Epidermal melanocyte (primary cell): ENCODE results near the gene GREB1.

Experiments used
- DNase-seq: peaks from one replicate; pipeline ENCODE4 v3.0.0; 2011; ENCODE audit warnings: low spot score; ENCODE audit not compliant: insufficient read length

GREB1 gene

DNA sequence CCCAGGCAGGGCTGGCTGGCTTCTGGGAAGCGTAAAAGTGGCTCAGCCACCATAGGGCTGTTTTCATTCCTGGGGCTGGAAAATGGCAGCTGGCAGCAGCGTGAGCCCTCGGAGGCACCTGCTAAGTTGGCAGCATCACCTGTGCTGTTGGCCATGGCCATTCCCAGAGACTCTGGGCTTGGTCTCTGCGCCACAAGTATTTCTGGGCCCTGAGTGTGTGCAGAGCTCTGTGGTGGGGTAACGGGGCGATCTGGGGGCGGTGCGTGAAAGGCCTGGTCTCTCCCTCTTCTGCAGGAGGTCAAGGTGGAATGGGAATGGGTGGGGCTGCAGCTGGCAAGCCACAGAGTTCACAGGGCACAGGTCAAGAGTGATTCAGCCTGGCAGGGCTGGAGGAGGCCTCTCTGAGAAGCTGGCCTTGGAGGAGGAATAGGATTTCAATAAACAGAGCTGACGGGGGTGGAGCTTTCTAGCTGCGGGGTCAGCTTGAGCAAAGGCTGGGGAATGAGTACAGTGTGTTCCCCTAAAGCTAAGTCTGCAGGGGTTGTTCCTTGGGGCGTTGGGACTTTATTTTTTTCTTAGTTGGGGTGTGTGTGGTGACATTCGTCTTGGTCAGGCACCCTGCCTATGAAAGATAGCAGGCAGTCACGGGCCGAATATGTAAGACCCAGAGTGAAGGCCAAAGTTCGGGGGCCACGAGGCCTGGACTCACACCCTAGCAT lies 146.5 kb downstream of the GREB1 start:
- DNase-seq, result no peak

DNA sequence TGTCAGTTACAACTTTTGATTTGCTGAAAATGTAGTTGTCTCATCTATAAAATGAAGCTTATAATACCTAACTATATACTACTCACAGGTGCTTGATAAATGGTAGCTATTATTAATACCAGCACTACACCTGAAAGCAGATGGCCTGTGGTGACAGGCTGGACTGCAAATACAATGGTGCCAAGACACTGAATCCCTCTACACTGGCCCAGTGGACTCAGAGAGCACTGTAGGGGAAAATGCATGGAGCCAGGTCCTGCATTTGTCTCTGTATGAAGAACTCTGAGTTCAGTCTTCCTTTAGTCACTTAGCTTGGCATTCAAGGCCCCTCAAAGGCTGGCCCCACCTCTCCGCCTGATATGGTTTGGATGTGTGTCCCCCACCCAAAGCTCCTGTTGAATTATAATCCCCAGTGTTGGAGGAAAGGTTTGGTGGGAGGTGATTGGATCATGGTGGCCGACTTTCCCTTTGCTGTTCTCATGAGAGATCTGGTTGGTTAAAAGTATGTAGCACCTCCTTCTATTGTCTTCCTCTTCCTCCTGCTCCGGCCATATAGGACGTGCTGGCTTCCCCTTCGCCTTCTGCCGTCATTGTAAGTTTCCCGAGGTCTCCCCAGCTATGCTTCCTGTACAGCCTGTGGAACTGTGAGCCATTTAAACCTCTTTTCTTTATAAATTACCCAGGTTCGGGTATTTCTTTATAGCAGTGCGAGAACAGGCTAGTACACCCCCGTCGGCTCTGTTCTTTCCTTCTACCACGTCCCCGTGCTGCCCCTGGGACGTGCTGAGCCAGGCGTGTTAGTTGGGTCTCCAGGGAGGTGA lies 147.3 kb downstream of the GREB1 start:
- no peak for DNase-seq

DNA sequence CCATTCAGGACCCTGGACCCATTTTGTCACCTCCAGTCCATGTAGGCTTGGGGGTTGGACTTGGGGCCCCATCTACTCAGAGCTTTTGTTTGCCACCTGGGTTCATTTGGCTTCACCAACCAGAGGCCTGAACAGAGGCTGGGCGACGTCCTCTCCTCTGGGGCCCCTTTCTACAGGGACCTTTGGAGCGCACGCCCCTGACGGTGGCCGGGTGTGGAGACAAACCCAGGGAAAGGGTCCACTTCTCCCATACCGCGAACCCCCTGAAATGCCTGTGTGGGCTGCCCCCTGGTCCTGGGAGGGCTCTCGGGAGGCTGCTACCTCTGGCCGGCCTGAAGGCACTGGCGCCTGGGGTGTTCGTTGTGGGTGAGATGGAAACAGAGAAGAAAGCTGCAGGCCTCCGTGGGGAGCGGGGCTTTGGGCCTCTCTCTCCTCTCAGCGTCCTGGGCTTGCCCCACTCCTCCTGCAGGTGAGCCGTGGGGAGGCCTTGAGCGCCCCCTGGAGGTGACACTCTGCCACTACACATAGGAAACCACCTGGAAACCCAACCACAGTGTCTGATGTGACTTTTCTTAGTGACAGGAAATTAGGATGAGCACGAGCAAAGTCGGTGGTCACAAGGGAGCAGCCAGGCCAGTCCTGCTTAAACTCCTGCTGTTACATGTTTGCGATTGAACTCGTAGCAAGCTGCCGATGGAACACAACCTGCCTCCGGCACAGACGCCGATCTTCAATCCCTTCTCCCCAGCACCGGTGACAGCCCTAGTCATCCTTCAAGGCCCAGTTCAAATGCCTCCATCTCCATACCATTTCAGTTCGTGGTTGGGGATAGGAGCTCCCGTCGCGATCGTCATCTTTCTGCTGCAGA lies 148.1 kb downstream of the GREB1 start:
- no peak for DNase-seq

DNA sequence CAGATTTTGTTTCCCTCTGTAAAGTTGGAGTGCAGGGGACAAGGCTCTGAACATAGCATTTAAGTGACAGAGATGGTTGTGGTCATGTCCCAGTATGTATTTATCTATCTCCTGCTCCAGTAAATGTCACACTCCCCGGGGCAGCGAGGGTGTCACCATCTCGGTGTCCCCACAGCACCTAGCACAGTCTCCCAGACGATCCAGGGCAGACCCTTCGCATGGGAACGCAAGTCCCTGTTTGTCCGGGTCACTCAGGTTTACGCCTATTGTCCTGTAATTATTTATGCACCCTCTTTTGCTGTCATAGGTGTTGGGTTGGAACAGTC lies 148.7 kb downstream of the GREB1 start:
- DNase-seq, result no peak

DNA sequence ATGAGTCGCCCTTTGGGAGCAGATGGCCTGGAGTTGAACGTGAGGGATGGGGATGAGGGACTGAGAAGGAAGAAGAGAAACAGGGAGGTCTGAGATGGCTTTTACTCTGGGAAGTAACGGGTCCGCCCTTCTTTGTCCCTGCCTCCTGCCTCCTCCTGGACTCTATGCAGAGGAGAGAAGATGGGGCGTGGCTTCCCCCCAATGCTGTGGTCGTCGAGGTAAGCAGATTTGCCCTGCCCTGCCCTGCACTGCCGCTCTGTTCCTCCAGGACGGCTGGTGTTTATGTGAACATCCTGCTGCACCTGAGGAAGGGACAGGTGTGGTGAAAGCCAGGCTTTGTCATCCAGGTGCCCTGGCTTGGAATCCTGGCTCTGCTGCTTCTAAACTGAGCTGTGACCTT lies 149.6 kb downstream of the GREB1 start:
- DNase-seq, result no peak

DNA sequence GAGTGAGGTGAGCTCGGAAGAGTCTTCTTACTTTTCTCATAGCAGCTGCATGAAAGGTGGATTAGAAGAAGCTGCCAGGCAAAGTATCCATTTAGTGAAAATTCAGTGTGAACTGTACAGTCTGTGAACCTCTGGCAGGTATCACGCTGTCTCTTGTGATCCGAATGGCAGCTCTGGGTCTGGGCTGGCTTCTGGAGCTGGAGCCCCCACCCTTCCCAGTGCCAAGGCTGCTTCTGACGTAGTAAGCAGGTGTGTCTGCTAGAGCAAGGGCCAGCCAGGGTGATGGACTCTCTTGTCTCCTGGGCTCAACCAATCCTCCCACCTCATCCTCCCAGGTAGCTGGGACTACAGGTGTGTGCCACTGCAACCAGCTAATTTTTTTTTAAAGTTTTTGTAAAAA lies 150.1 kb downstream of the GREB1 start:
- DNase-seq, result no peak

DNA sequence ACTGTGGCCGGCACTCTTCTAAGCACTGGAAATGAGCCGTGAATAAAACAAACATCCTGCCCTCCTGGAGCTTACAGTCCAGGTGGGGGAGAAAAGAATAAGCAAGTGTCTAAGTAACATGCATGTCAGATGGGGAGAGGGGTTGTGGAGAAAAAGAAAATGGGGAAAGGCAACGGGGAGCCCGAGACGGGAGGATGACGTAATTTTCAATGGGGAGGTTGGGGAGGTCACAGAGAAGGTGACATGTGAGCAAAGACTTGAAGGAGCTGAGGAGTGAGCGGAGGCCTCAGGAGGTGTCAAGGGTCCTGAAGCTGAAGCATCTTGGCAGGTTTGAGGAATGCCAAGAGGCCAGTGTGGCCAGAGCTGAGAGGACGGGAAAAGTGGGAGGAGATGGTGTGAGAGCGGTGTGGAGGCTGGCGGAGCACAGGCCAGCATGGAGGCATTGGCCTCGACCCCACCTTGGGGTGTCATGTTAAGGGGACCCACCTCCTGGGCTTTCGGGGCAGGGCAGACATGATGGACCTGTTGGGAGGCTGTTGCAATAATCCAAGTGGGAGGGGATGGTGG lies 151.1 kb downstream of the GREB1 start:
- DNase-seq, result no peak

DNA sequence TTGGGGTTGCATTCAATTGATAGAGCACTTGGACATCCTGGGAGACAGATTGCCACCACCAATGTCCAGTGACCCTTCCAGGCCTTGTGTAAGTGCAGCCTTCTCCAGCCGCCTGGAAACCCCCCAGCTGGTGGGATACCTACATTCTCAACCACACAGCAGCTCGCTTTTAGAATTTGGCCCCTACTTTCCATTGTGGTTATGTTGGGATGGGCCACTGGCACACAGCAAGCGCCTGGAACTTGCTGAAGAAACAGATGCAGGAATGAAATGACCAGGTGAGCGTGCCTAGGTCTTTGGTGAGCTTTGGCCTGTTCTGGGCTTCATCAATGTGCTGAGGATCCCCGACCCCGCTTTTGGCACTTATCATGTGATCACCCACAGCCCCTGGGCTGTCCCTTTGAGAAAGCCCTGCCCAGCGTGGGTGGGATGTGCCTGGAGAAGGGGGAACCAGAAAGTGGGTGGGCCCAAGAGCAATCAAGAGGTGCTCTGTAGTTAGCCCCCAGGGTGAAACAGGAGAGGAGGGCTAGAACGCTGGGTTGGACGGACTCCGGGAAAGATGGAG lies 152.1 kb downstream of the GREB1 start:
- DNase-seq, result no peak

DNA sequence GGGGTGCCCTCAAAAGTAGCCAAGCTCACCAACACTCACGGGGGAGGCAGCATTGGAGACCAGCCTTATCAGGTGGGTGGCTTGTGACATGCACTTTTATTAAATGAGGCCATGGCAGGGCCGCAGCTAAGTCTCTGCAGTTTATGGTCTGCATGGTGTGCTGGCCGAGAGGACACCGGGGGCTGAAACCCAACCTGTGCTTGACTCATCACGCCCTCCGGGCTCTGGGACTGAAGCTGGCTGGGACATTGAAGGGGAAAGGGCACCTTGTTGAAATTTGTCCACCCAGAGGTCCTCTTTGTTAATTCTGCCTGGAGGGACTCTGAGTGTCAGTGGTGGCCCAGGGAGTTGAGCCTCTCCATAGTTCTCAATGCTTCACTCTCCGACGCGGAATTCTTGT lies 153.9 kb downstream of the GREB1 start:
- no peak for DNase-seq

DNA sequence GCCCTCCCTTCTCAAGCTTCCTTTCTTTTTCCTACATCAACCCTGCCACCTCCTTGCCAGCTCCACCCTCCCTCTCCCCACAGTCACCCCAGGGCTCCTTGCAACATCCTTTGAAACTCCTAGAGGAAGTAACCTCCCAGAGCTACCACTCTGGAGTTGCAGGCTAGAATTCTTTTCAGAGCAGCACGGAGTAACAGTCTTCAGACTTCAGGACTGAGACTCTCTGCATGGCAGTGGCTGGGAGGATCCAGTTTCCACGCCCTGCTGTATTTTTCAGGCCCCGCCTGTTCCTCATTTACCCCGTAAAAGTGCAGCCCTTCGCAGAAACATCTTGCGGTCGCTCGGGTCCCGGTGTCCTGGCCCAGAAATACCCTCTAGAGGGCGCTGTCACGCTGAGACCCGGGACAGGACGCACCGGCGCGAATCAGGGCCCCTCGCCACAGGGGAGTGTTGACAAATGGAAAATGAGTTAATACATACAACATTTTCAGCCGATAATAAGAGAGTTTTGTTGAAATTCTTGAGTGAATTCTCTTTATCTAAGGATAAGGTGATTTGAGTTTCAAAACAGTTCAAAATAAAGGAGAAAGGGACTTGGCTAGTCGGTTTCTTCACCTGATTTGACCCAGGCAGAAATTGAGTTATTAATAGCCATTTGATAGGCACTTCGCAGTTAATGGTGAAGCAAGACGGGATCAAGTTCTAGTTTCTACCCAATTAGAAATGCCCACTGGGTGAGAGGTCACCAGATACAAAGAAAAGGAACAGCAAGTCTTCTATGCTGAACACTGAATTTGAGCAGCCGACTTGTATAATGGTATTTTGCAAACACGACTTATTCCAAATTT lies 154.6 kb downstream of the GREB1 start:
- DNase-seq, result peak; percentile 86

DNA sequence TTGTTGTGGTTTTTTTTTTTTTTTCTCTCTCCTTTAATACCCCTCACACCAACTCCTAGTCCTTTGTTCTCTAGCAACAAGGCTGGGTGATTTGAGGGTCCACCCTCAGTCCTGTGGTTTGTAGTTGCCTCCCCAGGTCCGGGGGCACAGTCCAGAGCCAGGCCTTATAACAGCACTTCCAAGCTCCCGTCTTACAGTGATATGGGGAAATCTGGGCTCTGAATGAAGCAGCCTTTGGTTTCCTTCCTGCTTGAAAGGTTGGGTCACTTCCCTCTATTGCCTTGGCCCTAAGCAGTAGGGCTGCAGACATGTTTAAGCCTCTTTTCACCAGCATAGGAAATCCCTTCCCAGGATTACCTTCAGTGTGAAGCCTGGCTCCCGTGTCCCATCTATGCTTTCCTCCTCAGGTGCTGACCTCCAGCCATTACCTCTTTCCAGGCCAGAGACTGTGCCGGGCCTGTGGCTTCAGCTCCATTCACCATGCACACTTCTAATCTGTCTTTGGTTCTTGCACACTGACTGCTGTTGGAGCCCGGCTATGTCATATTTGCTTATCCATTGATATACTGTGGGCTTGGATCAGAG lies 157.3 kb downstream of the GREB1 start:
- no peak for DNase-seq
